Keratinocyte (primary cell): ENCODE results near the gene NAALADL2. TPM values are rescaled to one million over a fixed set of nuclear protein-coding genes. Genes with fewer than 3 reads are reported as not detected.

Experiments
- DNase-seq: peaks from one replicate; pipeline ENCODE4 v3.0.0-alpha.2; 2011; ENCODE audit warnings: low read depth, missing footprints, low spot score
- FAIRE-seq: peaks from 2 replicates; lab custom pipeline; 2011; peaks lifted over from hg19 to GRCh38; lab: Jason Lieb, UNC
- H2AFZ ChIP-seq: 2 replicates; pipeline ENCODE4 v1.6.0; 2012; ENCODE audit warnings: low read length, control low read depth, inconsistent platforms; ENCODE audit not compliant: control insufficient read depth
- H3K27ac ChIP-seq: 2 replicates; pipeline ENCODE4 v1.5.1; 2011; ENCODE audit warnings: low read length; ENCODE audit not compliant: control insufficient read depth, insufficient read depth
- H3K27me3 ChIP-seq: 3 replicates; pipeline ENCODE4 v1.6.0; 2011; ENCODE audit warnings: low read length; ENCODE audit not compliant: control insufficient read depth, insufficient read depth; ENCODE audit errors: extremely low read depth
- H3K36me3 ChIP-seq, 2 experiments: 2 replicates in 1 of 2; 3 replicates in 1 of 2; pipeline ENCODE4 v1.5.1; 2011; ENCODE audit warnings: low read length in 2 of 2, mild to moderate bottlenecking in 1 of 2; ENCODE audit not compliant: control insufficient read depth in 2 of 2, insufficient read depth in 2 of 2; ENCODE audit errors: extremely low read depth in 1 of 2
- H3K4me1 ChIP-seq: 3 replicates; pipeline ENCODE4 v1.5.1; 2011; ENCODE audit warnings: low read length; ENCODE audit not compliant: control insufficient read depth, insufficient read depth; ENCODE audit errors: extremely low read depth
- H3K4me2 ChIP-seq: 3 replicates; pipeline ENCODE4 v1.6.0; 2011; ENCODE audit warnings: low read depth, low read length; ENCODE audit not compliant: control insufficient read depth, insufficient read depth; ENCODE audit errors: extremely low read depth
- H3K4me3 ChIP-seq, 3 experiments: fragments of 200-600 bp in 1 of 3; sonication (generic) in 1 of 3; 2 replicates in 2 of 3; 3 replicates in 1 of 3; pipeline ENCODE4 v1.5.1; 2011 to 2016; ENCODE audit warnings: low read length in 3 of 3, mild to moderate bottlenecking in 3 of 3, control low read depth in 2 of 3, inconsistent platforms in 1 of 3, low read depth in 1 of 3, mixed read lengths in 1 of 3, mixed run types in 1 of 3, moderate library complexity in 1 of 3; ENCODE audit not compliant: control insufficient read depth in 2 of 3, insufficient read depth in 2 of 3; ENCODE audit errors: extremely low read depth in 1 of 3
- H3K79me2 ChIP-seq: 2 replicates; pipeline ENCODE4 v1.6.0; 2012; ENCODE audit warnings: low read length; ENCODE audit not compliant: control insufficient read depth, insufficient read depth
- H3K9ac ChIP-seq: 3 replicates; pipeline ENCODE4 v1.6.0; 2011; ENCODE audit warnings: low read length; ENCODE audit not compliant: control insufficient read depth, insufficient read depth; ENCODE audit errors: extremely low read depth
- H3K9me1 ChIP-seq: 3 replicates; pipeline ENCODE4 v1.6.0; 2011; ENCODE audit warnings: low read length; ENCODE audit not compliant: control insufficient read depth, insufficient read depth; ENCODE audit errors: extremely low read depth
- H3K9me3 ChIP-seq: 2 replicates; pipeline ENCODE4 v1.5.1; 2012; ENCODE audit warnings: low read depth, low read length; ENCODE audit not compliant: control insufficient read depth
- H4K20me1 ChIP-seq: 3 replicates; pipeline ENCODE4 v1.6.0; 2011; ENCODE audit warnings: low read length; ENCODE audit not compliant: control insufficient read depth, insufficient read depth; ENCODE audit errors: extremely low read depth
- EZH2 ChIP-seq: IDR thresholded peaks from one replicate; pipeline ENCODE4 v1.6.1; 2012; ENCODE audit warnings: inconsistent platforms, mild to moderate bottlenecking, low read length, moderate library complexity
- dilution Hi-C: fragments of 300-500 bp; cut with MboI; formaldehyde crosslinking; loops from one replicate; pipeline ENCODE4 v1.7.0; 2020; ENCODE audit warnings: low sequenced_read_pairs; ENCODE audit not compliant: extremely low pct_ligation_motif_present
- polyA minus RNA-seq, 3 experiments: library from RNA; depleted of rRNA, polyadenylated mRNA; stranded (reverse); fragments of >200 nt; gene quantifications; 1 replicate in 1 of 3; 2 replicates in 1 of 3; 3 replicates in 1 of 3; pipeline ENCODE4 v1.2.3, GENCODE V29; 2011
- polyA plus RNA-seq, 5 experiments: library from polyadenylated mRNA; depleted of rRNA in 3 of 5; stranded (reverse) in 3 of 5; stranded (forward) in 1 of 5; unstranded in 1 of 5; fragments of >200 nt; gene quantifications; 1 replicate in 1 of 5; 2 replicates in 3 of 5; 3 replicates in 1 of 5; pipeline versions ENCODE4 v1.2.1 to v1.2.3, GENCODE V29; 2011 to 2012; ENCODE audit warnings: missing spikeins in 2 of 5, low read depth in 1 of 5, low replicate concordance in 1 of 5
- TF ChIP-seq, protein P1 (sequence below), 3 experiments: IDR thresholded peaks in 1 of 3; conservative IDR thresholded peaks in 1 of 3; optimal IDR thresholded peaks in 1 of 3; 2 replicates in 2 of 3; 3 replicates in 1 of 3; pipeline versions ENCODE3 to v1.5.1; 2011; ENCODE audit warnings: low read length in 3 of 3, mild to moderate bottlenecking in 3 of 3, moderate library complexity in 2 of 3, control low read depth in 1 of 3, inconsistent platforms in 1 of 3; ENCODE audit not compliant: insufficient read depth in 2 of 3; ENCODE audit errors: extremely low read depth in 1 of 3

NAALADL2 gene
- polyA plus RNA-seq: 0.63 to 0.87 TPM (median 0.75 TPM) in 3 replicates
- 0.60 TPM for polyA plus RNA-seq (2011; ENCODE audit: low read depth)
- 0.21 and 0.30 TPM in 2 replicates for polyA plus RNA-seq (2011; cell fraction: cytosol; rRNA removed)
- 0.99 and 2.4 TPM in 2 replicates for polyA plus RNA-seq (2011; cell fraction: nucleus; rRNA removed)
- polyA plus RNA-seq (2012; ENCODE audit: low replicate concordance): 0.47 and 0.52 TPM in 2 replicates
- 1.5 to 1.9 TPM in 2 of 3 replicates, not detected in the other for polyA minus RNA-seq
- 0.58 TPM for polyA minus RNA-seq (2011; cell fraction: cytosol; rRNA and poly(A)+ RNA removed)
- polyA minus RNA-seq (2011; cell fraction: nucleus; rRNA and poly(A)+ RNA removed): 4.2 and 5.3 TPM in 2 replicates

DNA sequence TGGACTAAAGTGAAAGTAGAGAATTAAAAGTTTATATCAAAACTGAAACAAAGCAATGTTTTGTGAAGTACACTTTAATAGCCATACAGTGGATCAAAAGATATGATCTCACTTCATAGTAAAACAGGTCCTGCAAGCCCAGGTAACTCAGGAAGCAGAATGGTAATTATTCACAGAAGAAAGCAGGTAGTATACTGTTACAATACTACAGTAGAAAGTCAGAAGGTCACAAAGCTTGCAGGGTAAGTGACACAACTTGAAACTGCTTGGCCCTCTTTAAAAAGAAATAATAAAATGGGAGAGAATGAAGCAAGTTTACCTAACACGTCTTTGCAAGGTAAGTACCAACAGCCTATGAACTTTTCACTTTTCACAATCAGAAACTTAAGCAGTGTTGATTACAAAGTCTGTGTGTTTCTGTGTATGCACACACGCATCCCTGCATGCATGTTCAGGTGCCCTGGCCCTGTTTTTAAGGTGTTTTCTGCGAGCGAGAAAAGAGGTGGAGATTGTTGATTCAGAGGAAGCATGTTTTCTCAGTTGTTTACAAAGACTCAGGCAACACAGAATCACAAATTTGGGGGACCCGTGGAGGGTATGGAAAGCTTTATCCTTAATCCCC is at the start of gene NAALADL2:
Gene NAALADL2, plus strand, starts transcription at position 221 of the 622 bp plus-strand sequence.
- TF ChIP-seq, protein P1, sequence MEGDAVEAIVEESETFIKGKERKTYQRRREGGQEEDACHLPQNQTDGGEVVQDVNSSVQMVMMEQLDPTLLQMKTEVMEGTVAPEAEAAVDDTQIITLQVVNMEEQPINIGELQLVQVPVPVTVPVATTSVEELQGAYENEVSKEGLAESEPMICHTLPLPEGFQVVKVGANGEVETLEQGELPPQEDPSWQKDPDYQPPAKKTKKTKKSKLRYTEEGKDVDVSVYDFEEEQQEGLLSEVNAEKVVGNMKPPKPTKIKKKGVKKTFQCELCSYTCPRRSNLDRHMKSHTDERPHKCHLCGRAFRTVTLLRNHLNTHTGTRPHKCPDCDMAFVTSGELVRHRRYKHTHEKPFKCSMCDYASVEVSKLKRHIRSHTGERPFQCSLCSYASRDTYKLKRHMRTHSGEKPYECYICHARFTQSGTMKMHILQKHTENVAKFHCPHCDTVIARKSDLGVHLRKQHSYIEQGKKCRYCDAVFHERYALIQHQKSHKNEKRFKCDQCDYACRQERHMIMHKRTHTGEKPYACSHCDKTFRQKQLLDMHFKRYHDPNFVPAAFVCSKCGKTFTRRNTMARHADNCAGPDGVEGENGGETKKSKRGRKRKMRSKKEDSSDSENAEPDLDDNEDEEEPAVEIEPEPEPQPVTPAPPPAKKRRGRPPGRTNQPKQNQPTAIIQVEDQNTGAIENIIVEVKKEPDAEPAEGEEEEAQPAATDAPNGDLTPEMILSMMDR (optimal IDR thresholded peaks at IDR 0.05 in 1 of 3, IDR thresholded peaks at IDR 0.05 in 1 of 3, conservative IDR thresholded peaks at IDR 0.05 in 1 of 3; ENCODE audit: extremely low read depth in 1 of 3, insufficient read depth in 2 of 3, low read length in 3 of 3): no peak
- H3K36me3 ChIP-seq: no peaks in the 10 kb centered on the region
- peaks cover 23% of the 10 kb centered on the region for H3K4me1 ChIP-seq
- no peak within 1 kb of the TSS for H3K4me3 ChIP-seq
- DNase-seq (no peak), FAIRE-seq (no peak)
- peak within 1 kb of the TSS; percentile 23 for H2AFZ ChIP-seq
- H3K27ac ChIP-seq: no peak within 1 kb of the TSS
- no peaks in the 10 kb centered on the region for H3K9me3 ChIP-seq
- no peaks in the 10 kb centered on the region for H4K20me1 ChIP-seq
- dilution Hi-C loops: no loop called here
- H3K9me1 ChIP-seq: no peaks in the 10 kb centered on the region
- no peak within 1 kb of the TSS for H3K9ac ChIP-seq
- H3K4me2 ChIP-seq: no peak within 1 kb of the TSS
- no peaks in the 10 kb centered on the region for H3K79me2 ChIP-seq
- H3K27me3 ChIP-seq: no peaks in the 10 kb centered on the region

DNA sequence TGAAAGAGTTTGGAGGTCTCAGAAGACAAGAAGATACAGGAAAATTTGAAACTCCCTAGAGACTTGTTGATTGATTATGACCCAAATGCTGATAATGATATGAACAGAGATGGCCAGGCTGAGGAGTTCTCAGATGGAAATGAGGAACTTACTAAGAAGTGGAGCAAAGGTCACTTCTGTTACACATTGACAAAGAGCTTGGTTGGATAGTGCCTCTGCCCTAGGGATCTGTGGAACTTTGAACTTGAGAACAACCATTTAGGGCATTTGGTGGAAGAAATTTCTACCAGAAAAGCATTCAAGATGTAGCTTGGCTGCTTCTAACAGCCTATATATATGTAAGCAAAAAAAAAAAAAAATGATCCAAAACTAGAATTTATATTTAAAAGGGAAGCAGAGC is 48.9 kb upstream of the NAALADL2 start:
- no peak overlapping the region for H3K4me2 ChIP-seq
- no peak for FAIRE-seq

More for the DNA sequence above, 48.9 kb upstream of the NAALADL2 start:
- H3K4me3 ChIP-seq: no peak overlapping the region
- dilution Hi-C loops: no loop called here
- H2AFZ ChIP-seq: no peak overlapping the region
- H3K9ac ChIP-seq: no peak overlapping the region
- no peak for DNase-seq
- no peaks in the 10 kb centered on the region for H3K27me3 ChIP-seq
- H3K27ac ChIP-seq: no peak overlapping the region
- no peaks in the 10 kb centered on the region for H3K9me3 ChIP-seq
- H3K36me3 ChIP-seq: no peaks in the 10 kb centered on the region
- H3K9me1 ChIP-seq: no peaks in the 10 kb centered on the region
- no peaks in the 10 kb centered on the region for H3K79me2 ChIP-seq
- H3K4me1 ChIP-seq: no peaks in the 10 kb centered on the region
- H4K20me1 ChIP-seq: no peaks in the 10 kb centered on the region
- TF ChIP-seq, protein P1 (optimal IDR thresholded peaks at IDR 0.05 in 1 of 3, IDR thresholded peaks at IDR 0.05 in 1 of 3, conservative IDR thresholded peaks at IDR 0.05 in 1 of 3; ENCODE audit: extremely low read depth in 1 of 3, insufficient read depth in 2 of 3, low read length in 3 of 3): no peak
- TF ChIP-seq EZH2: no peak
